ENCODE data around the gene MAP3K8. TPM values are rescaled to one million over a fixed set of nuclear protein-coding genes. Genes with fewer than 3 reads are reported as not detected.

Gene MAP3K8
- total RNA-seq, 6 experiments from 2014 or later = 3.1 to 21.9 (median 6.1) TPM

DNA sequence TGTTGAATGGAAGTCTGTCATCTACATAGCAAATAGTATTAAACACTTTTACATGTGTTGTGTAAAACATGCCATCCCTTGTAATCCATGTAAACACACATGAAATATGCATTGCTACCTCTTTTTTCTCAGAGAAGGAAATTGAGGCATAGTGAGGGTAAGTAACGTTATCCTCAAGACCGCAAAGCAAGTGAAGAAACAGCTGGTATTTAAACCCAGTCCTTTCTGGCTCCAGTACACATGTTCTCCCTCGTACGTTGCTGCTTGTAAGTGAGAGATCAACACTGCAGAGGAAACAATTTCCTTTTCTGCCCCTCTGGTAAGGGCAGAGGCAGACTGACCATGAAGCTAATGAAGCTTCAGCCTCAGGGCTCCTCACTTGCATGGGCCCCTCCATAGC is 28.5 kb downstream of the MAP3K8 start:
- ATAC-seq = no peak
- Histone ChIP-seq H3K4me1 (peaks cover 0 to 5% (median 0%) of the 10 kb centered on the region in 4 donors), H3K9me3 (no peaks in the 10 kb centered on the region), H3K27ac (no peak overlapping the region), H3K27me3 (no peaks in the 10 kb centered on the region), H3K36me3 (peaks cover 2 to 41% (median 17%) of the 10 kb centered on the region in 4 donors), H3K4me3 (no peak overlapping the region)
- no peak for TF ChIP-seq CTCF (IDR thresholded peaks at IDR 0.05)
- TF ChIP-seq POLR2A (IDR thresholded peaks at IDR 0.05) = no peak
- 69% methylated on average over 3 of the region's 4 CpGs for WGBS (ENCODE audit: insufficient coverage, low coverage, low lambda C conversion rate, missing lambda C conversion rate)
- intact Hi-C loops (cut with DNase I) = no loop called here
- DNase-seq = no peak

- no peak for TF ChIP-seq POLR2A (IDR thresholded peaks at IDR 0.05)
- no peak for TF ChIP-seq CTCF (IDR thresholded peaks at IDR 0.05)
- intact Hi-C loops (cut with DNase I) = no loop called here
- DNase-seq = no peak
- 60% methylated on average over 2 of the region's 2 CpGs for WGBS (ENCODE audit: insufficient coverage, low coverage, low lambda C conversion rate, missing lambda C conversion rate)
- Histone ChIP-seq H3K4me1 (peaks cover 0 to 5% (median 0%) of the 10 kb centered on the region in 4 donors), H3K36me3 (peaks cover 2 to 32% (median 12%) of the 10 kb centered on the region in 4 donors), H3K27ac (no peak overlapping the region), H3K9me3 (no peaks in the 10 kb centered on the region), H3K27me3 (no peaks in the 10 kb centered on the region), H3K4me3 (no peak overlapping the region)
- ATAC-seq = peak in 2 of 4 donors; percentile 22 to 32
Observed at GRCh38 chr10:30463944-30464451, 30.0 kb downstream of the MAP3K8 start.

DNA sequence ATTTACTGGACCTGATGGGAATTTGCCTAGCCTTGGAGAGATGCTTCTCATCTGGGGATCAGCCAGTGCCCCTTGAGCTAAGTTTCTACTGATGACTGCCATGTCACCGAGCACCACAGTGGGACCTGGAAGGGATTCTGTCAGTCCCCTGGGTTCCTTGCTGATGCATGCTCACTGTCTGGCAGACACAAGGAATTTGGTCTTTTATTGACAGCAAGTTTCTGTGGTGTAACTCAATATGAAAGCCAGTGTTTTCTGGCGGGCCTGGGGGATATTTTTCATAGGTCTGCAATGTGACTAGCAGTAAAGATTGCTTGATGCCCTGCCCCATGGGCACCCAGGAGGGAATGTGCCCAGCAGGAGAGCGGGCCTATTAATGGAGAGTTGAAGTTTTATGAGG is 30.7 kb downstream of the MAP3K8 start:
- DNase-seq (no peak), ATAC-seq (no peak)
- peaks cover 2 to 25% (median 9%) of the 10 kb centered on the region in 4 donors for H3K36me3 ChIP-seq
- intact Hi-C loops (cut with DNase I) = no loop called here
- H3K27me3 ChIP-seq = no peaks in the 10 kb centered on the region
- no peaks in the 10 kb centered on the region for H3K4me1 ChIP-seq
- no peak overlapping the region for H3K4me3 ChIP-seq
- 94% methylated on average over 2 of the region's 3 CpGs for WGBS (ENCODE audit: insufficient coverage, low coverage, low lambda C conversion rate, missing lambda C conversion rate)
- H3K9me3 ChIP-seq = no peaks in the 10 kb centered on the region
- H3K27ac ChIP-seq = no peak overlapping the region
- TF ChIP-seq CTCF (IDR thresholded peaks at IDR 0.05) (no peak), POLR2A (IDR thresholded peaks at IDR 0.05) (no peak)

GRCh38 chr10:30466445-30466844 is 32.5 kb downstream of the MAP3K8 start:
- intact Hi-C loops (cut with DNase I) = no loop called here
- Histone ChIP-seq H3K27ac (no peak overlapping the region), H3K4me3 (no peak overlapping the region), H3K9me3 (no peaks in the 10 kb centered on the region), H3K36me3 (peaks cover 2 to 8% (median 4%) of the 10 kb centered on the region in 4 donors), H3K27me3 (no peaks in the 10 kb centered on the region), H3K4me1 (no peaks in the 10 kb centered on the region)
- ATAC-seq (no peak), DNase-seq (no peak)
- TF ChIP-seq CTCF (IDR thresholded peaks at IDR 0.05) (no peak), POLR2A (IDR thresholded peaks at IDR 0.05) (no peak)
- 86% methylated on average over 7 of the region's 7 CpGs for WGBS (ENCODE audit: insufficient coverage, low coverage, low lambda C conversion rate, missing lambda C conversion rate)
